GM21526 (cell line): ENCODE measurements around the gene TAT.
A peak's percentile ranks its signal among the peaks of the same experiment; 100 is the strongest.
"Not testable (repeated sequence)": the region's sequence is repeated elsewhere in the genome, so short reads cannot be mapped to it uniquely, and the experiment has no call there.

Experiments used
- ATAC-seq: cut with Tn5 transposase; IDR thresholded peaks from one replicate; pipeline ENCODE4 v1.9.1; 2021; ENCODE audit warnings: moderate library complexity; ENCODE audit not compliant: unreplicated experiment, low FRiP score

Gene TAT

DNA sequence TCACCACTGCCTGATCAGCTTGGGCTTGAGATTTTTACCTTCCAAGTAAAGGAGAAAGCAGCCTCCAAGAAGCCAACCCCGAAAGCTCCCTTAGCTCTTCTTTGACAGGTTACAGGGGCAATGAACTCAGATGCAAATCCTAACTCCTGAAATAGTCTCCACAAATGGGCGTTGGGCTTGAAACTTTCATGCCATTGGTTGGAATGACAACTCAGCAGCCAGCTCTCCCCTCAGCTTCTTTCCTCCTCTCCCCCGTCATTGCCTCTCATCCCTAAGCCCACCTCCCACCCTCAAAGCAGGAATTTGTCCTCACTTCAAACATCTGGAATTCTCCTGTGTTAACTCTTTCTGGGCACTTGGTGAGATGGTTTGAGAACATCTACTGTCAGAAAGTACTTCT, at the start of gene TAT:
Gene TAT (minus strand): TSS at position 122 of the 400 bp plus-strand sequence. CDS start 677 bp downstream, outside the sequence.
- no peak for ATAC-seq

DNA sequence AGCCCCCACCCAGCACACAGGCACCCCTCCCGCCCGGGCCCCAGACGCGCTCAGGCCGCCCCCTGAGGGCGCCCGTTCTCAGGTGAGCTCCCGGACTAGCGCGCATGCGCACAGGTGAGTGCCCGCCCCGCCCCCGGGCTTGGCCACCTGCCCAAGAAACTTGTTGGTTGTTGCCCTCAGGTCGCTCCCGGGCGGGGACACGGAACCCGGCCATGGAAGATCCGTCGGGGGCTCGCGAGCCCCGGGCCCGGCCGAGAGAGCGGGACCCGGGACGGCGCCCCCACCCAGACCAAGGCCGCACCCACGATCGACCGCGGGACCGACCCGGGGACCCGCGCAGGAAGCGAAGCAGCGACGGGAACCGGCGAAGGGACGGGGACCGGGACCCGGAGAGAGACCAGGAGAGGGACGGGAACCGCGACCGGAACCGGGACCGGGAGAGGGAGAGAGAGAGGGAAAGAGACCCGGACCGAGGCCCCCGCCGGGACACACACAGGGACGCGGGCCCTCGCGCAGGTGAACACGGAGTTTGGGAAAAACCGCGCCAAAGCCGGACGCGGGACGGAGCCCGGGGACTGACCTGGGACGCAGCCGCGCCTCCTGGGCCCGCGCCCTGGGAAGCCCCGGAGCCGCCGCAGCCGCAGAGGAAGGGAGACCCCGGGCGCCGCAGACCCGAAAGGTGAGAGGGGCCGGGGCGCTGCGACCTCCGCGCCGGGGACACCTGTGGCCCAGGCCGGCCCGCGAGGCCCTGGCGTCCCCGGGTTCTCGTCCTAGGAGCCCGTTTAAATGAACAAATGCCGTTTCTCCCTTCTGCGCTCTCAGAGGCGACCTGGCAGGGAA, 49.3 kb upstream of the TAT start, which contains the start of gene MARVELD3:
Gene MARVELD3 (plus strand): TSS at position 167 of the 840 bp plus-strand sequence. CDS start 46 bp downstream, at position 213.
- no peak for ATAC-seq

DNA sequence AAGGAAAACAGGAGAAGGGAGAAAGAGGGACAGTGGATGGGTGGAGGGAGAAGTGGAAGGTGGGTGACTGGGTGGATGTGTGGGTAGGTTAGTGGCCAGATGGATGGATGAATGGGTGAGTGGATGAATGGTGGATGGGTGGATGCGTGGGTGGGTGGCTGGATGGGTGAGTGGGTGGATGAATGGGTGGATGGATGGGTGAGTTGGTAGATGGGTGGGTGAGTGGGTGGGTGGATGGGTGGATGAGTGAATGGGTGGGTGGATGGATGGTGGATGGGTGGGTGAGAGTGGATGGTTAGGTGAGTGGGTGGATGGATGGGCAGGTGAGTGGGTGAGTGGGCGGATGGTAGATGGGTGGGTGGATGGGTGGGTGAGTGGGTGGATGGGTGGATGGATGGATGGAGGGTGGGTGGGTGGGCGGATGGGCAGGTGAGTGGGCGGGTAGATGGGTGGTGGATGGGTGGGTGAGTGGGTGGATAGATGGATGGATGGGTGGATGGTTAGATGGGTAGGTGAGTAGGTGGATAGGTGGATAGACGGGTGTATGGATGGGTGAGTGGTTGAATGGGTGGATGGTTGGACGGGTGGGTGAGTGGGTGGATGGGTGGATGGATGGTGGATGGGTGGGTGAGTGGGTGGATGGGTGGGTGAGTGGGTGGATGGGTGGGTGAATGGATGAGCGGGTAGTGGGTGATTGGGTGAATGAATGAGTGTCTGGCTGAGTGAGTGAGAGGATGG, 48.4 kb upstream of the TAT start:
- ATAC-seq = no peak

- ATAC-seq = no peak
Observed at GRCh38 chr16:71623597-71623996, 46.7 kb upstream of the TAT start.

DNA sequence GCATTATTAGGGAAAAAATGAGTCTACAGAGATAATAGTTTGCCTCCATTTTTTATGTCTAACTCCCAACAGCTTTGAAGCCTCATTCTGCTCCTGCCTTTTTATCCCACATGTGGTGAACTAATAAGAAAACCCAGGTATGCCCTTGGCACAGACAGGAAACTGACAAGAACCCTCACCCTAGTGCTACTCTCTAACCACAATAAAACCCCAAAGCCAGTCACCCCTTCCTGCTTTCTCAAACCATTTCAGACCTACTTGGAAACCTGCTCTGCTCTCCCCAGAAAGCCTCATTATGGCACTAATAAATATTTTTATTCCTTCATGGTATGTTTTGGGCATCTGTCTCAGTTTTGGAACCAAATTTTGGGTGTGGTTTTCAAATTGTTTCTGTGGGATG, 45.2 kb upstream of the TAT start:
- no peak for ATAC-seq

- no peak for ATAC-seq
Observed at GRCh38 chr16:71618429-71618828, 41.5 kb upstream of the TAT start.

- not testable (repeated sequence) for ATAC-seq
Observed at GRCh38 chr16:71614956-71615355, 38.1 kb upstream of the TAT start.

DNA sequence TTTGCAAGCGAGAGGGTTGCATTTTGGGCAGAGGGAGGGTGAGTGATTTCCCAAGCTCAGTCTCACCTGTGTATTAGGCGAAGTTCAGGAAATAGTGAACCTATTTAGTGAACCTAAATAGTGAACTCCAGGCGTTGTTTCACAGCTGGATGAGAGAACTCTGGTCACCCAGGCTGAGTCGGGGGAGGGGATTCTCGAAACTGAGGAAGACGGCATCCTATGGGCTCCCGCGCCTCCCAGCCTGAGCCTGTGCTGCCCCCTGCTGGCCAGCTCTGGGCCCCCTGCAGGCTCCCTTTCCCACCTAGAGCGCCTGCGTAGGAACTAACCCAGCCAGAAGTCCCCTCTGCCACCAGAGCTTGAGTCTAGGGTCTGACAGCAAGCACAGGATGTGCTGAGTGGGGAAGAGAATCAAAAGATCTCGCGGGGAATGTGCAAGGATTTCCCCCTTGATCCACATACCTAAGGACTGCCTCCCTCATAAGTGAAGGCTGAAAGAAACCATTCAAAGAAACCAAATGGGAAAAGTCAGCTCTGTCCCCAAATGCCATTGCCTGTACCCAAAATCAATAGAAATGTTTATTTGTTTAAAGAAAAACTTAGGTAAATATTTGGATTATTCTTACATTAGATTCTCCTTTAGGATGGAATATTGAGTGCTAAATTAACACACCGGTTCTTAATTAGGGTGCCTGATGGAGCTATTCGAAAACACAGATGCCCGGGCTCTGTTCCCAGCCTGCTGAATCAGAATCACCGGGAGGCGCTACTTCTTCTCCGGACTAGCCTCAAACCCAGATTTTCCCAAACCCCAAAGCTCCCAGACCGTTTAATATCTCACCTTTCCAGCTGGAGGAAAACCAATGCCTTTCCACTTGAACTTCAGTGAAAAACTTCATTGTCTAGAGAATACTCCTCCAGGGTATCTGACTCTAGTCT, 34.3 kb upstream of the TAT start:
- ATAC-seq = peak; percentile 51

DNA sequence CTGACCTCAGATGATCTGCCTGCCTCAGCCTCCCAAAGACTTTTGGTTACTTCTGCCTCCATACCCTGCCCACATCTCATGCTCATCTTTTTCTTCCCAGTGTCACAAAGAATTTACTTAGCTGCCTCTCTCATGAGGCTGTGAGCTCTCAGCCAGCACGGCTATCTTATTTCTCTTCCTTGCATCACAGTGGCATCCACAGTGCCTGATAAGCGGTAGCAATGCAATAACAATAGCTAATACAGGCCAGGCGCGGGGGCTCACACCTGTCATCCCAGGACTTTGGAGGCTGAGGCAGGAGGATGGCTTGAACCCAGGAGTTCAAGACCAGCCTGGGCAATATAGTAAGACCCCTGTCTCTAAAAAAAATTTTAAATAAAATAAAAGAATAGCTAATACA, 33.6 kb upstream of the TAT start:
- ATAC-seq = no peak

GRCh38 chr16:71609066-71609465, 32.2 kb upstream of the TAT start:
- ATAC-seq = no peak

DNA sequence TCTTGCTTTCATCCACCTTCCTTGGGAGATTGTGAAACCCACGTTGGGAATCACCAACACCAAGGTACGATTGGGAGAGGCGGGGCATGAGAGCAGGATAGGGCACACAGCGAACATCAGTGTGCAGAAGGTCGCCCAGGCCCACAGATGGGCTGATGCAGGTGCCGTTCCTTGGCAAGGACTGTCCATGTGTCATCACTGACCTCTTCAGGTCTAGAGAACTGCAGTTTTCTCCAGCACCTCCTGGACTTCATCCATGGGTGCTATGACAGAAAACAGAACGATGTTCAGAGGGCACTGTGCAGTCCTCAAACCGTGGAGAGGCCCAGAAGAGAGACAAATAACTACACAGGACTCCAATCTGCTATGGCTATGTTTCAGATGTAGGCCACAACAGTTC, 23.9 kb upstream of the TAT start:
- no peak for ATAC-seq

GRCh38 chr16:71598426-71598825, 21.5 kb upstream of the TAT start:
- ATAC-seq = not testable (repeated sequence)

DNA sequence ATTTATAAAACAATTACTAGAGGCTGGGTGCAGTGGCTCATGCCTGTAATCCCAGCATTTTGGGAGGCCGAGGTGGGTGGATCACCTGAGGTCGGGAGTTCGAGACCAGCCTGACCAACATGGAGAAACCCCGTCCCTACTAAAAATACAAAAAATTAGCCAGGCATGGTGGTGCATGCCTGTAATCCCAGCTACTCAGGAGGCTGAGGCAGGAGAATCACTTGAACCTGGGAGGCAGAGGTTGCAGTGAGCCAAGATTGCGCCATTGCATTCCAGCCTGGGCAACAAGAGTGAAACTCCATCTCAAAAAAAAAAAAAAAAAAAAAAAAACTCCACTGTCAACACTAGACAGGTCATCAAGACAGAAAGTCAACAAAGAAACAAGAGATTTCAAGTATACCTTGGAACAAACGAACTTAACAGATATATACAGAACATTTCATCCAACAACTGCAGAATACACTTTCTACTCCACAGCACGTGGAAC, 18.5 kb upstream of the TAT start:
- ATAC-seq = not testable (repeated sequence)

DNA sequence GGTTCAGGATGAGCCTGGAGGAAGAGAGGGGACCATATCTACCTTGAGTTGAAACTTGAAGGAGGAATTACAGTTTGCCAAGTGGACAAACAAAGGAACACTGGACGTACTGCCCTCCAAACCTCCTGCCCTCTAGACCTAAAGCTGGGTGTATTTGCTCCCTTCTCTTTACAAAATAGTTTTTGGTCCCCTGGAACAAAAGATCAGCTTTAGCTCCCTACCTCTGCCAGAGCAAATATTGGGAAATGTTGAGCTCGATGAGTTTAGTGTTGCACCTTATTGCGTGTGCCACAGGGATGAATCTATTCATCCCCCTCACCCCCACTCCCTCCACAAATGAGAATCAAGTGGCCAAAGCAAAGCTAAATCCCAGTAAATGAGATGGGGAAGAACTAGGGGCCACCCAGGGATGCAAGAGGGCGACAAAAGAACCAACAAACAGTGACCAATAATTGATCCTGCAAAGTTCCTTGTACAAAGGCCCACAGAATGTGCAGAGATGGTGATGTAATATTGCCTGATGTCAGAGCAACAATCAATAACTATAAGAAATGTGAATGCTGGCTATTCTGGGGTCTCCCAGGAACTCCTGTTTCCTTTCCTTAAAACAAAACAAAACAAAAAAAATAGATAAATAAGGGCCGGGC, 17.2 kb upstream of the TAT start:
- ATAC-seq = no peak

- ATAC-seq = no peak
Observed at GRCh38 chr16:71593048-71593999, 16.4 kb upstream of the TAT start.

DNA sequence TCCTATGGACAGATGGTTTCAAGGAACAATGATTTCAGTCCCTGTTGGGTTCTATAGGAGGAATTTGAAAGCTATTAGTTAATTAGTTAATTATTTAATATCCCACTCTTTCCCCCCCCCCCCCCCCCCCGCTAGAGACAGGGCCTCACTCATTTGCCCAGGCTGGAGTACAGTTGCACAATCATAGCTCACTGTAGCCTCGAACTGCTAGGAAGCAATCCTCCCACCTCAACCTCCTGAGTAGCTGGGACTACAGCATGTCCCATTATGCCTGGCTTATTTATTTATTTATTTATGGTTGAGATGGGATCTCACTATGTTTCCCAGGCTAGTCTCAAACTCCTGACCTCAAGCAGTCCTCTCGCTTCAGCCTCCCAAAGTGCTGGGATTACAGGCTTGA, 15.0 kb upstream of the TAT start:
- ATAC-seq = no peak

GRCh38 chr16:71590584-71590983, 13.7 kb upstream of the TAT start:
- no peak for ATAC-seq

GRCh38 chr16:71590071-71590470, 13.2 kb upstream of the TAT start:
- ATAC-seq = not testable (repeated sequence)

- ATAC-seq = not testable (repeated sequence)
Observed at GRCh38 chr16:71589334-71589733, 12.4 kb upstream of the TAT start.
